Measurements from ENCODE around the gene OXSR1.

The OXSR1 gene

DNA sequence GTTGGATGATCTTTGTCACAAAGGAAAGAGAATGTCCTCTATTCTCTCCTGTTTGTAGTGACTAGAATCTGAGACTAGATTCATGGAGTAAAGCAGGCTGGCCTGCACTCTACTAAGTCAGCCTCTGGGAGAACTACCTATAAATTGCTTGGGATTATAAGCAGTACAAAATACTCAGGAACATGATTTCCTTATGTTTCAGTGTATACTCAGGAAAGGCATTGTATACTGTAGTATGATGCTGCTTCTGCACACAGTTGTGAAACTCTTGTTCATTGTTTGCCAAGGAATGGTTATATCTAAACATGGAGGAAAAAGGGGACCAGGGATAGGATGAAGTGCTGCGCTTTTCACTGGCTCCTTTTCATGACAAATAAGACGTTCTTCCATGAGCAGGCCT, 49.2 kb downstream of the OXSR1 start:
- Histone ChIP-seq H3K4me3 (replicated peaks; ENCODE audit: low read depth, low read length) (no peak overlapping the region), H3K27me3 (replicated peaks; ENCODE audit: control insufficient read depth, insufficient read depth, low read length) (no peaks in the 10 kb centered on the region), H3K36me3 (ENCODE audit: control insufficient read depth, insufficient read depth, low read length) (peaks cover 2% of the 10 kb centered on the region; the same call in 1 of the 2 replicates)
- no peak for DNase-seq (ENCODE audit: extremely low read depth, insufficient read length)
- TF ChIP-seq, protein P1, sequence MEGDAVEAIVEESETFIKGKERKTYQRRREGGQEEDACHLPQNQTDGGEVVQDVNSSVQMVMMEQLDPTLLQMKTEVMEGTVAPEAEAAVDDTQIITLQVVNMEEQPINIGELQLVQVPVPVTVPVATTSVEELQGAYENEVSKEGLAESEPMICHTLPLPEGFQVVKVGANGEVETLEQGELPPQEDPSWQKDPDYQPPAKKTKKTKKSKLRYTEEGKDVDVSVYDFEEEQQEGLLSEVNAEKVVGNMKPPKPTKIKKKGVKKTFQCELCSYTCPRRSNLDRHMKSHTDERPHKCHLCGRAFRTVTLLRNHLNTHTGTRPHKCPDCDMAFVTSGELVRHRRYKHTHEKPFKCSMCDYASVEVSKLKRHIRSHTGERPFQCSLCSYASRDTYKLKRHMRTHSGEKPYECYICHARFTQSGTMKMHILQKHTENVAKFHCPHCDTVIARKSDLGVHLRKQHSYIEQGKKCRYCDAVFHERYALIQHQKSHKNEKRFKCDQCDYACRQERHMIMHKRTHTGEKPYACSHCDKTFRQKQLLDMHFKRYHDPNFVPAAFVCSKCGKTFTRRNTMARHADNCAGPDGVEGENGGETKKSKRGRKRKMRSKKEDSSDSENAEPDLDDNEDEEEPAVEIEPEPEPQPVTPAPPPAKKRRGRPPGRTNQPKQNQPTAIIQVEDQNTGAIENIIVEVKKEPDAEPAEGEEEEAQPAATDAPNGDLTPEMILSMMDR (IDR thresholded peaks at IDR 0.05; ENCODE audit: insufficient read depth, low read length, poor library complexity, severe bottlenecking) = no peak

GRCh38 chr3:38219609-38220197, 54.4 kb downstream of the OXSR1 start:
- H3K27me3 ChIP-seq (replicated peaks; ENCODE audit: control insufficient read depth, insufficient read depth, low read length) = no peaks in the 10 kb centered on the region
- no peak overlapping the region for H3K4me3 ChIP-seq (replicated peaks; ENCODE audit: low read depth, low read length)
- H3K36me3 ChIP-seq (ENCODE audit: control insufficient read depth, insufficient read depth, low read length) = peaks cover 5% of the 10 kb centered on the region
- TF ChIP-seq, protein P1 (IDR thresholded peaks at IDR 0.05; ENCODE audit: insufficient read depth, low read length, poor library complexity, severe bottlenecking) = no peak
- no peak for DNase-seq (ENCODE audit: extremely low read depth, insufficient read length)

DNA sequence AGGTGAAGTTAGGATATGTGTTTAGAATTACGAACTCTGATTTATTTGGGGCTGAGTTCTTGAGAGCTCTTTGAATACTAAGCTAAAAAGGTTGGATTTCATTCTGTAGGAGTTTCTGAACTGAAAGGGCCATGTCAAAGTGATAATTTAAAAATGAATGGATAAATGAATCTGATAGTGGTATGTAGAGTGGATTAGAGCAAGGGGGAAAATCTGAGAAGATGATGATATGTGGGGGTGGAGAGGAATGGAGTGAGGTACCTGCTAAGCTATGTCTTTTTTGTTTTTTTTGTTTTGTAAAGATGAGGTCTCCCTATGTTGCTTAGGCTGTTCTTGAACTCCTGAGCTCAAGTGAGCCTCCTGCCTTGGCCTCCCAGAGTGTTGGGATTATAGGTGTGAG, 55.7 kb downstream of the OXSR1 start:
- DNase-seq (ENCODE audit: extremely low read depth, insufficient read length) = no peak
- TF ChIP-seq, protein P1 (IDR thresholded peaks at IDR 0.05; ENCODE audit: insufficient read depth, low read length, poor library complexity, severe bottlenecking) = no peak
- no peak overlapping the region for H3K4me3 ChIP-seq (replicated peaks; ENCODE audit: low read depth, low read length)
- H3K27me3 ChIP-seq (replicated peaks; ENCODE audit: control insufficient read depth, insufficient read depth, low read length) = no peaks in the 10 kb centered on the region
- H3K36me3 ChIP-seq (ENCODE audit: control insufficient read depth, insufficient read depth, low read length) = peaks cover 5% of the 10 kb centered on the region

DNA sequence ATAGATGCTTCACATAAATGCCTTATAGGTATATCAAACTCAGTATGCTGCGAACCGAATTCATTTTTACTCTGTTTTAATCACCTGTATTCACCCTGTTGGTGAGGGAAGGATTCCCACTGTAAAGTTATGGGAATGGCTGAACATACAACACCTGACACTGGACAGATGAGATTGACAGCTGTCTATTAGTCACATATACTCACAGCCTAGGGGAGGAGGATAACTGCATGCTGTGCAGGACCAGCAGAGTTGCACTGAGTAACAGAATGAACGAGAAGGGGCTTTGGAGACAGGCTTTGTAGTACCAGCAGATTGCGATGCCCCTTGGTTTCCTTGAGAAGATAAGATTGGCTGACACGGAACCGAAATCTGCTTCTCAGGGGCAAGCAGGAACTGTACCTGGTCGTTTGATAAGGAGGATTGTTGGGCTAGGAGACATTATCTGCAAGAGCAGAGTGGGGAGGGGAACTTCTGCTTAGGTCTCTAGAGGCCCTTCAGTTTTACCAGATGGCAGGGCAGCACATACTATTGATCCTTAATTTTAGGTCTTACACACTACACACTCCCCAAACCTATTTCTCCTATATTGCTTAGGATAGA, 56.8 kb downstream of the OXSR1 start:
- H3K36me3 ChIP-seq (ENCODE audit: control insufficient read depth, insufficient read depth, low read length) = peaks cover 3% of the 10 kb centered on the region
- no peak for DNase-seq (ENCODE audit: extremely low read depth, insufficient read length)
- TF ChIP-seq, protein P1 (IDR thresholded peaks at IDR 0.05; ENCODE audit: insufficient read depth, low read length, poor library complexity, severe bottlenecking) = no peak

GRCh38 chr3:38224357-38224756, 59.0 kb downstream of the OXSR1 start:
- H3K36me3 ChIP-seq (ENCODE audit: control insufficient read depth, insufficient read depth, low read length) = peaks cover 5% of the 10 kb centered on the region
- DNase-seq (ENCODE audit: extremely low read depth, insufficient read length) = no peak
- TF ChIP-seq, protein P1 (IDR thresholded peaks at IDR 0.05; ENCODE audit: insufficient read depth, low read length, poor library complexity, severe bottlenecking) = no peak

More for the DNA sequence above, 56.8 kb downstream of the OXSR1 start:
- H3K27me3 ChIP-seq (replicated peaks; ENCODE audit: control insufficient read depth, insufficient read depth, low read length) = no peaks in the 10 kb centered on the region
- no peak overlapping the region for H3K4me3 ChIP-seq (replicated peaks; ENCODE audit: low read depth, low read length)

More at GRCh38 chr3:38224357-38224756, 59.0 kb downstream of the OXSR1 start:
- Histone ChIP-seq H3K4me3 (replicated peaks; ENCODE audit: low read depth, low read length) (no peak overlapping the region), H3K27me3 (replicated peaks; ENCODE audit: control insufficient read depth, insufficient read depth, low read length) (no peaks in the 10 kb centered on the region)
